H1 (cell line): ENCODE results near the gene DCAF17. TPM values are rescaled to one million over a fixed set of nuclear protein-coding genes. Genes with fewer than 3 reads are reported as not detected.

Source experiments
- CTCF ChIA-PET: fragments of 300-600 bp; sonication (Branson Sonifier 250); formaldehyde crosslinking; loops from one replicate; lab custom pipeline; 2021; ENCODE audit not compliant: partially characterized antibody; lab: Charles Lee
- POLR2A ChIA-PET: fragments of 300-600 bp; sonication (Branson Sonifier 250); formaldehyde crosslinking; loops from one replicate; lab custom pipeline; 2021; ENCODE audit warnings: inconsistent platforms; ENCODE audit not compliant: partially characterized antibody; lab: Charles Lee
- DNase-seq, 2 experiments: peaks; one replicate each; pipeline versions ENCODE4 v3.0.0 to v3.0.0-alpha.2; 2010 to 2022; ENCODE audit warnings: low spot score in 2 of 2, low read depth in 1 of 2, mixed read lengths in 1 of 2
- FAIRE-seq: peaks from 2 replicates; lab custom pipeline; 2011; peaks lifted over from hg19 to GRCh38; lab: Jason Lieb, UNC
- H2AFZ ChIP-seq: 2 replicates; pipeline ENCODE4 v1.8.1; 2012; ENCODE audit warnings: low read length, inconsistent platforms
- H2AK5ac ChIP-seq: 2 replicates; pipeline ENCODE4 v1.6.1; 2013; ENCODE audit warnings: low read depth, low read length
- H2BK120ac ChIP-seq: replicated peaks from 2 replicates; pipeline ENCODE3; 2013; ENCODE audit warnings: low read depth, low read length, inconsistent platforms
- H2BK12ac ChIP-seq: 2 replicates; pipeline ENCODE4 v1.6.1; 2013; ENCODE audit warnings: low read depth, low read length
- H2BK15ac ChIP-seq: 2 replicates; pipeline ENCODE4 v1.6.1; 2013; ENCODE audit warnings: low read length
- H2BK20ac ChIP-seq: 2 replicates; pipeline ENCODE4 v1.6.1; 2013; ENCODE audit warnings: low read length
- H2BK5ac ChIP-seq: 2 replicates; pipeline ENCODE4 v1.6.1; 2013; ENCODE audit warnings: low read depth, low read length
- H3K14ac ChIP-seq: 2 replicates; pipeline ENCODE4 v1.6.1; 2013; ENCODE audit warnings: inconsistent platforms; ENCODE audit not compliant: insufficient read length
- H3K18ac ChIP-seq: 2 replicates; pipeline ENCODE4 v1.6.1; 2013; ENCODE audit warnings: low read length; ENCODE audit errors: extremely low read depth
- H3K23ac ChIP-seq: 2 replicates; pipeline ENCODE4 v1.6.1; 2013; ENCODE audit warnings: inconsistent platforms; ENCODE audit not compliant: insufficient read length
- H3K23me2 ChIP-seq: 2 replicates; pipeline ENCODE4 v1.6.1; 2013; ENCODE audit warnings: low read depth, low read length
- H3K27ac ChIP-seq: 2 replicates; pipeline ENCODE4 v1.6.1; 2011; ENCODE audit warnings: low read depth, low read length, inconsistent platforms
- H3K27me3 ChIP-seq, 4 experiments: replicated peaks in 1 of 4; 1 replicate in 1 of 4; 2 replicates in 3 of 4; pipeline versions ENCODE4 v1.6.1 to v1.8.1; 2011 to 2013; ENCODE audit warnings: low read length in 3 of 4, mild to moderate bottlenecking in 3 of 4, inconsistent platforms in 2 of 4, mixed read lengths in 2 of 4, moderate library complexity in 1 of 4; ENCODE audit not compliant: control insufficient read depth in 3 of 4, insufficient read depth in 3 of 4; ENCODE audit errors: extremely low read depth in 1 of 4
- H3K36me3 ChIP-seq, 4 experiments: 2 replicates each; pipeline versions ENCODE4 v1.6.1 to v1.8.1; 2011 to 2013; ENCODE audit warnings: mild to moderate bottlenecking in 4 of 4, low read length in 3 of 4, moderate library complexity in 2 of 4, control low read depth in 1 of 4, inconsistent platforms in 1 of 4; ENCODE audit not compliant: insufficient read depth in 4 of 4, control insufficient read depth in 2 of 4
- H3K4ac ChIP-seq: replicated peaks from 2 replicates; pipeline ENCODE3; 2013; ENCODE audit warnings: low read length, low read depth, mixed read lengths, inconsistent platforms; ENCODE audit not compliant: insufficient read length
- H3K4me1 ChIP-seq, 4 experiments: replicated peaks in 1 of 4; 1 replicate in 1 of 4; 2 replicates in 3 of 4; pipeline versions ENCODE4 v1.6.1 to v1.8.1; 2011 to 2013; ENCODE audit warnings: low read length in 3 of 4, inconsistent platforms in 2 of 4, mixed read lengths in 1 of 4; ENCODE audit not compliant: insufficient read depth in 4 of 4, control insufficient read depth in 3 of 4
- H3K4me2 ChIP-seq, 2 experiments: 2 replicates each; pipeline versions ENCODE4 v1.6.1 to v1.8.1; 2011 to 2013; ENCODE audit warnings: low read depth in 2 of 2, low read length in 2 of 2, control low read depth in 1 of 2, inconsistent platforms in 1 of 2, mild to moderate bottlenecking in 1 of 2; ENCODE audit not compliant: insufficient read depth in 1 of 2
- H3K4me3 ChIP-seq, 4 experiments: fragments of 200-600, 300-600 bp in 1 of 4; sonication (generic), shearing (Covaris generic), sonication (Bioruptor Twin) in 1 of 4; 2 replicates each; pipeline versions ENCODE4 v1.5.1 to v1.8.1; 2011 to 2016; ENCODE audit warnings: low read length in 4 of 4, low read depth in 3 of 4, control low read depth in 2 of 4, inconsistent platforms in 2 of 4, mild to moderate bottlenecking in 2 of 4, mixed read lengths in 1 of 4, moderate library complexity in 1 of 4; ENCODE audit not compliant: insufficient read depth in 2 of 4; ENCODE audit errors: extremely low read depth in 1 of 4
- H3K56ac ChIP-seq: replicated peaks from 2 replicates; pipeline ENCODE3; 2013; ENCODE audit warnings: low read depth, mild to moderate bottlenecking, mixed read lengths, low read length, inconsistent platforms; ENCODE audit not compliant: insufficient read length
- H3K79me1 ChIP-seq: 2 replicates; pipeline ENCODE4 v1.6.1; 2013; ENCODE audit warnings: low read depth, low read length, control low read depth
- H3K79me2 ChIP-seq, 2 experiments: 2 replicates each; pipeline versions ENCODE4 v1.6.1 to v1.8.1; 2012 to 2013; ENCODE audit warnings: low read length in 2 of 2, mild to moderate bottlenecking in 2 of 2, inconsistent platforms in 1 of 2; ENCODE audit not compliant: insufficient read depth in 2 of 2, control insufficient read depth in 1 of 2
- H3K9ac ChIP-seq, 4 experiments: replicated peaks in 1 of 4; 1 replicate in 1 of 4; 2 replicates in 3 of 4; pipeline versions ENCODE4 v1.6.1 to v1.8.1; 2011 to 2013; ENCODE audit warnings: low read depth in 3 of 4, low read length in 3 of 4, control low read depth in 2 of 4, mild to moderate bottlenecking in 2 of 4, moderate library complexity in 2 of 4, inconsistent platforms in 1 of 4; ENCODE audit errors: extremely low read depth in 1 of 4
- H3K9me3 ChIP-seq, 2 experiments: 2 replicates each; pipeline versions ENCODE4 v1.6.1 to v1.8.1; 2012 to 2013; ENCODE audit warnings: mild to moderate bottlenecking in 2 of 2, moderate library complexity in 2 of 2, control low read depth in 1 of 2, inconsistent platforms in 1 of 2, low read depth in 1 of 2, low read length in 1 of 2, mixed read lengths in 1 of 2; ENCODE audit not compliant: insufficient read depth in 2 of 2
- H4K20me1 ChIP-seq, 2 experiments: replicated peaks in 1 of 2; 2 replicates each; pipeline versions ENCODE3 to v1.8.1; 2011 to 2013; ENCODE audit warnings: inconsistent platforms in 2 of 2, low read length in 2 of 2, mild to moderate bottlenecking in 1 of 2; ENCODE audit not compliant: insufficient read depth in 2 of 2, control insufficient read depth in 1 of 2
- H4K5ac ChIP-seq: 2 replicates; pipeline ENCODE4 v1.6.1; 2013; ENCODE audit warnings: low read length, low read depth, mixed read lengths, inconsistent platforms; ENCODE audit not compliant: insufficient read length
- H4K8ac ChIP-seq: 2 replicates; pipeline ENCODE4 v1.8.0; 2013; ENCODE audit warnings: mild to moderate bottlenecking, moderate library complexity, low read length, inconsistent platforms; ENCODE audit not compliant: insufficient read depth; ENCODE audit errors: extremely low read depth
- H4K91ac ChIP-seq: replicated peaks from 2 replicates; pipeline ENCODE3; 2013; ENCODE audit warnings: low read length, mixed read lengths, inconsistent platforms; ENCODE audit not compliant: insufficient read length
- CHD1 ChIP-seq: IDR thresholded peaks from 2 replicates; pipeline ENCODE4 v1.6.1; 2012; ENCODE audit warnings: low read depth, low read length, improper control_type of control experiment
- E2F6 ChIP-seq: IDR thresholded peaks from 2 replicates; pipeline ENCODE4 v1.6.1; 2012; ENCODE audit warnings: inconsistent platforms
- HDAC2 ChIP-seq, 2 experiments: fragments of 300-600 bp in 1 of 2; sonication (generic) in 1 of 2; IDR thresholded peaks; 2 replicates each; pipeline ENCODE4 v1.6.1; 2011 to 2012; ENCODE audit warnings: low read depth in 2 of 2, low read length in 2 of 2, mild to moderate bottlenecking in 2 of 2, moderate library complexity in 2 of 2, borderline replicate concordance in 1 of 2, inconsistent platforms in 1 of 2
- POLR2AphosphoS5 ChIP-seq: IDR thresholded peaks from 2 replicates; pipeline ENCODE4 v1.6.1; 2011; ENCODE audit warnings: low read depth, low read length
- RBBP5 ChIP-seq: IDR thresholded peaks from 2 replicates; pipeline ENCODE4 v1.7.1; 2012; ENCODE audit warnings: low read depth, mild to moderate bottlenecking, inconsistent platforms, low read length, moderate library complexity, borderline replicate concordance
- TAF1 ChIP-seq: IDR thresholded peaks from 2 replicates; pipeline ENCODE4 v1.6.1; 2011; ENCODE audit warnings: mild to moderate bottlenecking, low read depth, low read length
- TBP ChIP-seq: IDR thresholded peaks from 2 replicates; pipeline ENCODE4 v1.6.1; 2011; ENCODE audit warnings: low read depth, low read length, improper control_type of control experiment
- polyA plus RNA-seq, 7 experiments: library from polyadenylated mRNA; depleted of rRNA in 3 of 7; stranded (reverse) in 5 of 7; unstranded in 2 of 7; fragments of >200 nt in 5 of 7; fragments of 200-250 nt in 2 of 7; gene quantifications; 1 replicate in 5 of 7; 2 replicates in 1 of 7; 4 replicates in 1 of 7; pipeline versions ENCODE4 v1.2.1 to v1.2.3, GENCODE V29; 2011 to 2013; ENCODE audit warnings: missing spikeins in 2 of 7, mixed read lengths in 2 of 7
- total RNA-seq: library from RNA; stranded (reverse); fragmentation: NEBNext Ultra II Directional; extraction: Animal tissue kit (Norgen Biotek cat#: 25700); gene quantifications from 2 replicates; pipeline ENCODE4 v1.2.1, GENCODE V29; 2021

Gene DCAF17
- total and polyA plus RNA-seq, 2 of the 8 experiments (the other 6 are each of a cell fraction or from before 2014, with no cell fraction given): 10.7 to 30.0 TPM

- no peak overlapping the region for H2BK12ac ChIP-seq
- peaks cover 4 to 63% (median 17%) of the 10 kb centered on the region in 4 experiments; a peak in 7 of 8 replicates for H3K36me3 ChIP-seq
- H4K8ac ChIP-seq: no peak overlapping the region
- H4K5ac ChIP-seq: no peak overlapping the region
- H2AK5ac ChIP-seq: no peak overlapping the region
- DNase-seq (no peak), FAIRE-seq (no peak)
- H3K4me1 ChIP-seq: no peaks in the 10 kb centered on the region
- H3K9ac ChIP-seq: no peak overlapping the region
- no peak overlapping the region for H4K91ac ChIP-seq
- H3K4me2 ChIP-seq: no peak overlapping the region
- H3K79me2 ChIP-seq: peaks cover 0 to 3% of the 10 kb centered on the region in 2 experiments; a peak in 1 of 4 replicates
- no peak overlapping the region for H2BK5ac ChIP-seq
- no peak overlapping the region for H3K18ac ChIP-seq
- H2BK120ac ChIP-seq: no peak overlapping the region
- CTCF ChIA-PET: no interaction called here
- no peak overlapping the region for H3K4ac ChIP-seq
- H3K56ac ChIP-seq: no peak overlapping the region
- H3K23me2 ChIP-seq: no peaks in the 10 kb centered on the region; the same call in 1 of the 2 replicates
- no peak overlapping the region for H3K14ac ChIP-seq
- H2BK15ac ChIP-seq: no peak overlapping the region
- H3K27me3 ChIP-seq: no peaks in the 10 kb centered on the region
- no peak overlapping the region for H2AFZ ChIP-seq
- no peak overlapping the region for H3K4me3 ChIP-seq
- H4K20me1 ChIP-seq: peaks cover 0 to 1% of the 10 kb centered on the region in 2 experiments
- H2BK20ac ChIP-seq: no peak overlapping the region
- H3K27ac ChIP-seq: no peak overlapping the region
- no peak for TF ChIP-seq HDAC2 (IDR thresholded peaks at IDR 0.05; ENCODE audit: borderline replicate concordance in 1 of 2, low read depth in 2 of 2, low read length in 2 of 2)
- no peak for TF ChIP-seq CHD1
- no peak for TF ChIP-seq TAF1
- no peak for TF ChIP-seq E2F6
- TF ChIP-seq TBP: no peak
- TF ChIP-seq RBBP5: no peak
- no peak for TF ChIP-seq POLR2AphosphoS5
- H3K9me3 ChIP-seq: no peaks in the 10 kb centered on the region
- POLR2A ChIA-PET: no interaction called here
- H3K79me1 ChIP-seq: peaks cover 3% of the 10 kb centered on the region; the same call in 1 of the 2 replicates
- H3K23ac ChIP-seq: no peak overlapping the region
Measured at GRCh38 chr2:171451074-171451473, 17.0 kb downstream of the DCAF17 start.
